HEK293 (cell line): ENCODE results near the gene NUDT3.

ENCODE experiments used
- CTCF ChIA-PET: fragments of 350-600 bp; formaldehyde crosslinking; extraction: SDS; loops from one replicate; lab custom pipeline; 2021; ENCODE audit warnings: antibody characterized with exemption; lab: Yijun Ruan, JAX
- POLR2A ChIA-PET: fragments of 300-600 bp; formaldehyde crosslinking; extraction: SDS; loops from one replicate; lab custom pipeline; 2020; ENCODE audit warnings: antibody characterized with exemption, inconsistent platforms; lab: Yijun Ruan, JAX
- H3K27ac ChIP-seq: fragments of 200-500 bp; sonication (Bioruptor generic); 2 replicates; pipeline ENCODE4 v1.5.1; 2014; ENCODE audit warnings: low read depth, low read length, control low read depth, inconsistent platforms; ENCODE audit errors: extremely low read depth
- H3K36me3 ChIP-seq, 2 experiments: fragments of 200-500 bp in 1 of 2; sonication (Bioruptor generic) in 1 of 2; 1 replicate in 1 of 2; 2 replicates in 1 of 2; pipeline ENCODE4 v1.5.1; 2014 to 2017; ENCODE audit warnings: inconsistent platforms in 2 of 2, low read length in 2 of 2; ENCODE audit not compliant: control insufficient read depth in 2 of 2, insufficient read depth in 1 of 2
- H3K4me1 ChIP-seq: fragments of 200-500 bp; sonication (Bioruptor generic); 2 replicates; pipeline ENCODE4 v1.5.1; 2014; ENCODE audit warnings: mild to moderate bottlenecking, low read length, inconsistent platforms; ENCODE audit not compliant: control insufficient read depth, insufficient read depth
- H3K4me3 ChIP-seq: 2 replicates; pipeline ENCODE4 v1.5.1; 2011; ENCODE audit warnings: low read depth, mild to moderate bottlenecking, control low read depth, low read length, moderate library complexity
- H3K9me3 ChIP-seq: fragments of 200-500 bp; sonication (Bioruptor generic); 2 replicates; pipeline ENCODE4 v1.5.1; 2014; ENCODE audit warnings: low read depth, low read length, inconsistent platforms; ENCODE audit not compliant: control insufficient read depth, insufficient read depth
- EGR2 ChIP-seq: fragments of 450-650 bp; formaldehyde crosslinking; IDR thresholded peaks from 2 replicates; pipeline ENCODE4 v1.5.1; 2016; ENCODE audit warnings: low read depth, missing biosample characterization, missing genetic modification characterization
- GLIS1 ChIP-seq: fragments of 450-650 bp; formaldehyde crosslinking; IDR thresholded peaks from 2 replicates; pipeline ENCODE4 v1.5.1; 2016; ENCODE audit warnings: missing biosample characterization, missing genetic modification characterization
- HOXA7 ChIP-seq: sonication (generic); formaldehyde crosslinking; IDR thresholded peaks from 2 replicates; pipeline ENCODE4 v1.8.1; 2022; ENCODE audit warnings: missing genetic modification reagents, borderline replicate concordance
- HOXC10 ChIP-seq: sonication (generic); formaldehyde crosslinking; IDR thresholded peaks from 2 replicates; pipeline ENCODE4 v1.8.1; 2023; ENCODE audit warnings: mild to moderate bottlenecking, missing genetic modification reagents
- MYNN ChIP-seq: fragments of 450-650 bp; formaldehyde crosslinking; IDR thresholded peaks from 2 replicates; pipeline ENCODE4 v1.5.1; 2016; ENCODE audit warnings: missing biosample characterization, missing genetic modification characterization, borderline replicate concordance
- MZF1 ChIP-seq: fragments of 450-650 bp; formaldehyde crosslinking; IDR thresholded peaks from 2 replicates; pipeline ENCODE4 v1.5.1; 2017; ENCODE audit warnings: missing biosample characterization, missing genetic modification characterization, borderline replicate concordance
- REPIN1 ChIP-seq: fragments of 450-650 bp; formaldehyde crosslinking; IDR thresholded peaks from 2 replicates; pipeline ENCODE4 v1.5.1; 2017; ENCODE audit warnings: missing biosample characterization, missing genetic modification characterization, low read depth
- SP7 ChIP-seq: fragments of 450-650 bp; formaldehyde crosslinking; IDR thresholded peaks from 2 replicates; pipeline ENCODE4 v1.5.1; 2016; ENCODE audit warnings: missing biosample characterization, missing genetic modification characterization
- ZBTB20 ChIP-seq: fragments of 450-650 bp; formaldehyde crosslinking; IDR thresholded peaks from 2 replicates; pipeline ENCODE4 v1.5.1; 2016; ENCODE audit warnings: missing biosample characterization, missing genetic modification characterization
- ZBTB48 ChIP-seq: fragments of 450-650 bp; formaldehyde crosslinking; IDR thresholded peaks from 2 replicates; pipeline ENCODE4 v1.5.1; 2016; ENCODE audit warnings: missing biosample characterization, missing genetic modification characterization
- ZBTB7A ChIP-seq: fragments of 450-650 bp; formaldehyde crosslinking; IDR thresholded peaks from 2 replicates; pipeline ENCODE4 v1.5.1; 2016; ENCODE audit warnings: low read depth, missing biosample characterization, missing genetic modification characterization
- ZBTB8A ChIP-seq: fragments of 450-650 bp; formaldehyde crosslinking; IDR thresholded peaks from 2 replicates; pipeline ENCODE4 v1.5.1; 2016; ENCODE audit warnings: missing biosample characterization, missing genetic modification characterization
- ZFHX2 ChIP-seq: fragments of 450-650 bp; formaldehyde crosslinking; conservative IDR thresholded peaks from 2 replicates; pipeline ENCODE4 v1.5.1; 2016; ENCODE audit warnings: missing biosample characterization, missing genetic modification characterization
- ZFP37 ChIP-seq: fragments of 450-650 bp; formaldehyde crosslinking; IDR thresholded peaks from 2 replicates; pipeline ENCODE4 v1.5.1; 2016; ENCODE audit warnings: missing biosample characterization, missing genetic modification characterization
- ZNF114 ChIP-seq: fragments of 450-650 bp; formaldehyde crosslinking; IDR thresholded peaks from 2 replicates; pipeline ENCODE4 v1.5.0; 2017; ENCODE audit warnings: missing biosample characterization, missing genetic modification characterization
- ZNF155 ChIP-seq: fragments of 450-650 bp; formaldehyde crosslinking; IDR thresholded peaks from 2 replicates; pipeline ENCODE4 v1.5.1; 2016; ENCODE audit warnings: missing biosample characterization, missing genetic modification characterization
- ZNF24 ChIP-seq: fragments of 450-650 bp; formaldehyde crosslinking; IDR thresholded peaks from 2 replicates; pipeline ENCODE4 v1.5.1; 2016; ENCODE audit warnings: missing biosample characterization, missing genetic modification characterization
- ZNF341 ChIP-seq: fragments of 450-650 bp; formaldehyde crosslinking; IDR thresholded peaks from 2 replicates; pipeline ENCODE4; 2016; ENCODE audit warnings: low read depth, missing biosample characterization, missing genetic modification characterization
- ZNF394 ChIP-seq: fragments of 450-650 bp; formaldehyde crosslinking; IDR thresholded peaks from 2 replicates; pipeline ENCODE4 v1.5.1; 2016; ENCODE audit warnings: missing biosample characterization, missing genetic modification characterization, mild to moderate bottlenecking, moderate library complexity, borderline replicate concordance
- ZNF561 ChIP-seq: fragments of 450-650 bp; IDR thresholded peaks from 2 replicates; pipeline ENCODE4 v1.5.1; 2018; ENCODE audit warnings: missing biosample characterization, missing genetic modification characterization, borderline replicate concordance
- ZNF768 ChIP-seq: fragments of 450-650 bp; formaldehyde crosslinking; IDR thresholded peaks from 2 replicates; pipeline ENCODE4 v1.5.1; 2018; ENCODE audit warnings: missing biosample characterization, mild to moderate bottlenecking, missing genetic modification characterization
- ZSCAN30 ChIP-seq: fragments of 450-650 bp; IDR thresholded peaks from 2 replicates; pipeline ENCODE4 v1.5.1; 2018; ENCODE audit warnings: missing biosample characterization, mild to moderate bottlenecking, missing genetic modification characterization, moderate library complexity
- TF ChIP-seq, protein P1 (sequence below): fragments of 450-650 bp; formaldehyde crosslinking; IDR thresholded peaks from 2 replicates; pipeline ENCODE4 v1.5.1; 2016; ENCODE audit warnings: missing biosample characterization, missing genetic modification characterization
- TF ChIP-seq, protein P2 (sequence below): fragments of 450-650 bp; formaldehyde crosslinking; IDR thresholded peaks from 2 replicates; pipeline ENCODE4 v1.5.1; 2016; ENCODE audit warnings: missing biosample characterization, missing genetic modification characterization
- TF ChIP-seq, protein P3 (sequence below): fragments of 450-650 bp; formaldehyde crosslinking; IDR thresholded peaks from 2 replicates; pipeline ENCODE4 v1.5.1; 2016; ENCODE audit warnings: missing biosample characterization, missing genetic modification characterization
- TF ChIP-seq, protein P4 (sequence below): fragments of 450-650 bp; formaldehyde crosslinking; IDR thresholded peaks from 2 replicates; pipeline ENCODE4 v1.5.1; 2017; ENCODE audit warnings: missing biosample characterization, missing genetic modification characterization
- TF ChIP-seq, protein P5 (sequence below): sonication (generic); formaldehyde crosslinking; IDR thresholded peaks from 2 replicates; pipeline ENCODE4 v1.8.1; 2022; ENCODE audit warnings: mild to moderate bottlenecking, moderate library complexity, missing genetic modification reagents

Gene NUDT3

DNA sequence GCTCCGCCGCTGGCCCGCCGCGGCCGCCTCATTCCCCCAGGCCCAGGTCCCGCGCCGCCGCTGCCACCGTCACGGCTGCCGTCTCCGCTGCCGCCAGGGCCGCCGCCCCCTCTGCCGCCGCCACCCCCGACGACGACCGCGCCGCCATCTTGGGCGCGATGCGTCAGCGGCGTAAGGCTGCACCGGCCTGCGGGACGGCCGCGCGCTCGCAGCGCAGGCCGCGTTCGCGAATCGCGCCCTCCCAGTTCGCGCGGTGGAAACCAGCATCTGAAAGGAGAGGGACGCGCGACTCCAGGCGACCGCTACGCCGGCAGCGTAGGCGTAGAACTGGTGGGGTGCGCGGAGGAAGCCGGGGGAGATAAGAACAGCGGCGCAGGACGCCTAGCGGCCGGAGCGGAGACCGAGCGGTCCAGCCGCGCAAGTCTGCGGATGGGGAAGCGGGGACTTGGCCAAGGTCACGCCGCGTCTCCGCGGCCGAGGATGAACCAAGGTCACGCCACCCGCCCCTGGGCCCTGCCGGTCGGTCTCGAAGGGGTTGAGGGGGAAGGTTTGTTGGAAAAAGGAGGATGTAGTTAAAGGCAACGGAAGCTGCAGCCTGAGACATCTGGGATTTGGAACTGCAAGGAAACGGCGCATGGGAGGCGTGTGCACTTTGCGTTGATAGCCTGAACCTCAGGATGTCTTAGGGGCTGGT lies at the start of gene NUDT3:
Gene NUDT3, minus strand, starts transcription at position 173 of the 694 bp plus-strand sequence. CDS start 307 bp downstream, outside the sequence.
- Histone ChIP-seq H3K36me3 (no peaks in the 10 kb centered on the region), H3K4me1 (peaks cover 2% of the 10 kb centered on the region; the same call in 1 of the 2 replicates), H3K27ac (peak within 1 kb of the TSS; percentile 81), H3K4me3 (peak within 1 kb of the TSS; percentile 74), H3K9me3 (no peaks in the 10 kb centered on the region)
- ChIA-PET POLR2A (interaction anchor here (0.7 to 1.5 kb wide), 2 partner anchors 22 to 156 kb away, joined by 3 to 7 read pairs; partner anchors contain the start of gene HMGA1), CTCF (interaction anchor here (0.6 to 4.4 kb wide), 12 partner anchors 9 to 620 kb away, joined by 3 to 31 read pairs (median 4); partner anchors contain the start of gene SMIM29)
- TF ChIP-seq ZBTB48 (tag by site-specific recombination) (peak; percentile 77; the same call in 1 of the 2 replicates), ZNF561 (peak; percentile 44; the same call in 1 of the 2 replicates), ZNF341 (tag by site-specific recombination) (peak; percentile 89), HOXA7 (CRISPR knock-in tag) (no peak), ZFP37 (tag by site-specific recombination) (peak; percentile 84; the same call in 1 of the 2 replicates), ZNF155 (tag by site-specific recombination) (no peak), GLIS1 (tag by site-specific recombination) (peak; percentile 37; the same call in 1 of the 2 replicates), ZNF24 (tag by site-specific recombination) (peak; percentile 46; the same call in 1 of the 2 replicates), REPIN1 (tag by site-specific recombination) (peak; percentile 63; the same call in 1 of the 2 replicates), ZNF394 (tag by site-specific recombination) (peak; percentile 36; the same call in 1 of the 2 replicates), SP7 (tag by site-specific recombination) (peak; percentile 74), ZFHX2 (tag by site-specific recombination) (peak; percentile 98), ZBTB20 (tag by site-specific recombination) (peak; percentile 15; the same call in 1 of the 2 replicates), MZF1 (tag by site-specific recombination) (peak; percentile 94), MYNN (no peak), ZBTB8A (tag by site-specific recombination) (peak; percentile 41; the same call in 1 of the 2 replicates), ZNF114 (tag by site-specific recombination) (no peak), ZSCAN30 (tag by site-specific recombination) (0 out of 2 replicates have a peak, but pooled peaks have one; percentile 7), EGR2 (peak; percentile 94), HOXC10 (CRISPR knock-in tag) (0 out of 2 replicates have a peak, but pooled peaks have one; percentile 72), ZBTB7A (tag by site-specific recombination) (peak; percentile 40; the same call in 1 of the 2 replicates), ZNF768 (no peak)
- TF ChIP-seq, protein P1, sequence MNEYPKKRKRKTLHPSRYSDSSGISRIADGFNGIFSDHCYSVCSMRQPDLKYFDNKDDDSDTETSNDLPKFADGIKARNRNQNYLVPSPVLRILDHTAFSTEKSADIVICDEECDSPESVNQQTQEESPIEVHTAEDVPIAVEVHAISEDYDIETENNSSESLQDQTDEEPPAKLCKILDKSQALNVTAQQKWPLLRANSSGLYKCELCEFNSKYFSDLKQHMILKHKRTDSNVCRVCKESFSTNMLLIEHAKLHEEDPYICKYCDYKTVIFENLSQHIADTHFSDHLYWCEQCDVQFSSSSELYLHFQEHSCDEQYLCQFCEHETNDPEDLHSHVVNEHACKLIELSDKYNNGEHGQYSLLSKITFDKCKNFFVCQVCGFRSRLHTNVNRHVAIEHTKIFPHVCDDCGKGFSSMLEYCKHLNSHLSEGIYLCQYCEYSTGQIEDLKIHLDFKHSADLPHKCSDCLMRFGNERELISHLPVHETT (tag by site-specific recombination) = no peak
- TF ChIP-seq, protein P2, sequence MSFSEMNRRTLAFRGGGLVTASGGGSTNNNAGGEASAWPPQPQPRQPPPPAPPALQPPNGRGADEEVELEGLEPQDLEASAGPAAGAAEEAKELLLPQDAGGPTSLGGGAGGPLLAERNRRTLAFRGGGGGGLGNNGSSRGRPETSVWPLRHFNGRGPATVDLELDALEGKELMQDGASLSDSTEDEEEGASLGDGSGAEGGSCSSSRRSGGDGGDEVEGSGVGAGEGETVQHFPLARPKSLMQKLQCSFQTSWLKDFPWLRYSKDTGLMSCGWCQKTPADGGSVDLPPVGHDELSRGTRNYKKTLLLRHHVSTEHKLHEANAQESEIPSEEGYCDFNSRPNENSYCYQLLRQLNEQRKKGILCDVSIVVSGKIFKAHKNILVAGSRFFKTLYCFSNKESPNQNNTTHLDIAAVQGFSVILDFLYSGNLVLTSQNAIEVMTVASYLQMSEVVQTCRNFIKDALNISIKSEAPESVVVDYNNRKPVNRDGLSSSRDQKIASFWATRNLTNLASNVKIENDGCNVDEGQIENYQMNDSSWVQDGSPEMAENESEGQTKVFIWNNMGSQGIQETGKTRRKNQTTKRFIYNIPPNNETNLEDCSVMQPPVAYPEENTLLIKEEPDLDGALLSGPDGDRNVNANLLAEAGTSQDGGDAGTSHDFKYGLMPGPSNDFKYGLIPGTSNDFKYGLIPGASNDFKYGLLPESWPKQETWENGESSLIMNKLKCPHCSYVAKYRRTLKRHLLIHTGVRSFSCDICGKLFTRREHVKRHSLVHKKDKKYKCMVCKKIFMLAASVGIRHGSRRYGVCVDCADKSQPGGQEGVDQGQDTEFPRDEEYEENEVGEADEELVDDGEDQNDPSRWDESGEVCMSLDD (tag by site-specific recombination) = peak; percentile 97
- TF ChIP-seq, protein P3, sequence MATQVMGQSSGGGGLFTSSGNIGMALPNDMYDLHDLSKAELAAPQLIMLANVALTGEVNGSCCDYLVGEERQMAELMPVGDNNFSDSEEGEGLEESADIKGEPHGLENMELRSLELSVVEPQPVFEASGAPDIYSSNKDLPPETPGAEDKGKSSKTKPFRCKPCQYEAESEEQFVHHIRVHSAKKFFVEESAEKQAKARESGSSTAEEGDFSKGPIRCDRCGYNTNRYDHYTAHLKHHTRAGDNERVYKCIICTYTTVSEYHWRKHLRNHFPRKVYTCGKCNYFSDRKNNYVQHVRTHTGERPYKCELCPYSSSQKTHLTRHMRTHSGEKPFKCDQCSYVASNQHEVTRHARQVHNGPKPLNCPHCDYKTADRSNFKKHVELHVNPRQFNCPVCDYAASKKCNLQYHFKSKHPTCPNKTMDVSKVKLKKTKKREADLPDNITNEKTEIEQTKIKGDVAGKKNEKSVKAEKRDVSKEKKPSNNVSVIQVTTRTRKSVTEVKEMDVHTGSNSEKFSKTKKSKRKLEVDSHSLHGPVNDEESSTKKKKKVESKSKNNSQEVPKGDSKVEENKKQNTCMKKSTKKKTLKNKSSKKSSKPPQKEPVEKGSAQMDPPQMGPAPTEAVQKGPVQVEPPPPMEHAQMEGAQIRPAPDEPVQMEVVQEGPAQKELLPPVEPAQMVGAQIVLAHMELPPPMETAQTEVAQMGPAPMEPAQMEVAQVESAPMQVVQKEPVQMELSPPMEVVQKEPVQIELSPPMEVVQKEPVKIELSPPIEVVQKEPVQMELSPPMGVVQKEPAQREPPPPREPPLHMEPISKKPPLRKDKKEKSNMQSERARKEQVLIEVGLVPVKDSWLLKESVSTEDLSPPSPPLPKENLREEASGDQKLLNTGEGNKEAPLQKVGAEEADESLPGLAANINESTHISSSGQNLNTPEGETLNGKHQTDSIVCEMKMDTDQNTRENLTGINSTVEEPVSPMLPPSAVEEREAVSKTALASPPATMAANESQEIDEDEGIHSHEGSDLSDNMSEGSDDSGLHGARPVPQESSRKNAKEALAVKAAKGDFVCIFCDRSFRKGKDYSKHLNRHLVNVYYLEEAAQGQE (tag by site-specific recombination) = peak; percentile 46; the same call in 1 of the 2 replicates
- TF ChIP-seq, protein P4, sequence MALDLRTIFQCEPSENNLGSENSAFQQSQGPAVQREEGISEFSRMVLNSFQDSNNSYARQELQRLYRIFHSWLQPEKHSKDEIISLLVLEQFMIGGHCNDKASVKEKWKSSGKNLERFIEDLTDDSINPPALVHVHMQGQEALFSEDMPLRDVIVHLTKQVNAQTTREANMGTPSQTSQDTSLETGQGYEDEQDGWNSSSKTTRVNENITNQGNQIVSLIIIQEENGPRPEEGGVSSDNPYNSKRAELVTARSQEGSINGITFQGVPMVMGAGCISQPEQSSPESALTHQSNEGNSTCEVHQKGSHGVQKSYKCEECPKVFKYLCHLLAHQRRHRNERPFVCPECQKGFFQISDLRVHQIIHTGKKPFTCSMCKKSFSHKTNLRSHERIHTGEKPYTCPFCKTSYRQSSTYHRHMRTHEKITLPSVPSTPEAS = 0 out of 2 replicates have a peak, but pooled peaks have one; percentile 29
- TF ChIP-seq, protein P5, sequence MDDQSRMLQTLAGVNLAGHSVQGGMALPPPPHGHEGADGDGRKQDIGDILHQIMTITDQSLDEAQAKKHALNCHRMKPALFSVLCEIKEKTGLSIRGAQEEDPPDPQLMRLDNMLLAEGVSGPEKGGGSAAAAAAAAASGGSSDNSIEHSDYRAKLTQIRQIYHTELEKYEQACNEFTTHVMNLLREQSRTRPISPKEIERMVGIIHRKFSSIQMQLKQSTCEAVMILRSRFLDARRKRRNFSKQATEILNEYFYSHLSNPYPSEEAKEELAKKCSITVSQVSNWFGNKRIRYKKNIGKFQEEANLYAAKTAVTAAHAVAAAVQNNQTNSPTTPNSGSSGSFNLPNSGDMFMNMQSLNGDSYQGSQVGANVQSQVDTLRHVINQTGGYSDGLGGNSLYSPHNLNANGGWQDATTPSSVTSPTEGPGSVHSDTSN (CRISPR knock-in tag) = peak; percentile 83
